Muscle layer of duodenum (tissue), 2 donors: ENCODE data around the gene SRA1.
A peak's percentile ranks its signal among the peaks of the same experiment; 100 is the strongest.

Source experiments
- H3K27ac ChIP-seq: one replicate; pipeline ENCODE4 v1.7.0; 2013; ENCODE audit warnings: mild to moderate bottlenecking, low read length
- H3K27me3 ChIP-seq: one replicate; pipeline ENCODE4 v1.7.0; 2013; ENCODE audit warnings: low read depth, mild to moderate bottlenecking, control low read depth, low read length
- H3K36me3 ChIP-seq, 2 donors: one replicate each; pipeline ENCODE4 v1.7.0; 2013; ENCODE audit warnings: low read length in 2 of 2, control low read depth in 1 of 2, mild to moderate bottlenecking in 1 of 2; ENCODE audit not compliant: insufficient read depth in 2 of 2, control insufficient read depth in 1 of 2
- H3K4me1 ChIP-seq, 2 donors: one replicate each; pipeline ENCODE4 v1.7.0; 2013; ENCODE audit warnings: low read length in 2 of 2, mild to moderate bottlenecking in 2 of 2, control low read depth in 1 of 2, moderate library complexity in 1 of 2; ENCODE audit not compliant: insufficient read depth in 2 of 2, control insufficient read depth in 1 of 2
- H3K4me3 ChIP-seq, 2 donors: one replicate each; pipeline ENCODE4 v1.7.0; 2013; ENCODE audit warnings: low read length in 2 of 2, low read depth in 1 of 2, mild to moderate bottlenecking in 1 of 2
- H3K9me3 ChIP-seq, 2 donors: one replicate each; pipeline ENCODE4 v1.7.0; 2013; ENCODE audit warnings: low read length in 2 of 2, control low read depth in 1 of 2, mild to moderate bottlenecking in 1 of 2; ENCODE audit not compliant: control insufficient read depth in 1 of 2
- donor health status: healthy.

Gene SRA1

DNA sequence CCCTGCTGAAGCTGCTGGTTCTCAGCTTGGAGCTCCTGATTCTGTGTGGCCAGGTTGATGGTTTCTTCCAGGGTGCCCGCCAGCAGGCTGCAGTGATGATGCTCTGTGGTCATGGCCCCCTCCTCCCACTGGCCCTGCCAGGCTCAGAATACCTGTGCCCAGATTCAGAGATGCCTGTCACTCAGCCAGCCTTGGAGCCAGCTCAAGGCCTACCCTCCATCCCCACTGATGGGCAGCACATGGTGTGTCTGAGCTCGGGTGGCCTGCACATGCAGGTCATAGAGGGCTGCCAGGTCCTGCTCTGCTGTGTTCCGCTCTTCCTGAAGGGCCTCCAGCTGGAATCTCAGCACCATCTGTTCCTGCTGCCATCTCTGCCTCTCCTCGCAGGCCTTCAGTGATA lies 12.8 kb upstream of the SRA1 start:
- Histone ChIP-seq H3K4me1 (peaks cover 11 to 56% of the 10 kb centered on the region in 2 donors), H3K27me3 (no peaks in the 10 kb centered on the region), H3K27ac (peak overlapping the region; percentile 84), H3K9me3 (no peaks in the 10 kb centered on the region), H3K36me3 (peaks cover 24 to 32% of the 10 kb centered on the region in 2 donors), H3K4me3 (no peak overlapping the region)

DNA sequence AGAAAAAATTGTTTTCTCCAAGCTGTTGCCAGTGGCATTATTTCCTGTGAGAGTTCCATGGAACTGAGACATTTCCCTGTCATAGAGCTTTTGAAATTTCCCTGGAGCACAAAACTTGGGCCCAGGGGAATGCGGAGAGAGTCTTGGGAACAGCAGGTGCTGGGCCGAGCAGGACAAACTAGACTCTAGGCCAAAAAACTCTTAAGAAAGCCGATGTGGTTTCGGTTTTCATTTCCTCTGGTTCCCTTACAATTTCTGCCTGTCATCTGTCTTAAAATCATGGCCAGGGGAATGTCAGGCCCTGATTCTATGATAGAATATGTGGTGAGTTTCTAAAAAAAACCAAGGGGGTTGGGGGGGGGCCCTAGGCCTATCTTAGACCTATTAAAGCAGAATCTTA lies 11.9 kb upstream of the SRA1 start:
- Histone ChIP-seq H3K9me3 (no peaks in the 10 kb centered on the region), H3K4me1 (peaks cover 11 to 57% of the 10 kb centered on the region in 2 donors), H3K27me3 (no peaks in the 10 kb centered on the region), H3K4me3 (peak overlapping the region in 1 of 2 donors; percentile 30), H3K27ac (peak overlapping the region; percentile 84), H3K36me3 (peaks cover 24 to 32% of the 10 kb centered on the region in 2 donors)

DNA sequence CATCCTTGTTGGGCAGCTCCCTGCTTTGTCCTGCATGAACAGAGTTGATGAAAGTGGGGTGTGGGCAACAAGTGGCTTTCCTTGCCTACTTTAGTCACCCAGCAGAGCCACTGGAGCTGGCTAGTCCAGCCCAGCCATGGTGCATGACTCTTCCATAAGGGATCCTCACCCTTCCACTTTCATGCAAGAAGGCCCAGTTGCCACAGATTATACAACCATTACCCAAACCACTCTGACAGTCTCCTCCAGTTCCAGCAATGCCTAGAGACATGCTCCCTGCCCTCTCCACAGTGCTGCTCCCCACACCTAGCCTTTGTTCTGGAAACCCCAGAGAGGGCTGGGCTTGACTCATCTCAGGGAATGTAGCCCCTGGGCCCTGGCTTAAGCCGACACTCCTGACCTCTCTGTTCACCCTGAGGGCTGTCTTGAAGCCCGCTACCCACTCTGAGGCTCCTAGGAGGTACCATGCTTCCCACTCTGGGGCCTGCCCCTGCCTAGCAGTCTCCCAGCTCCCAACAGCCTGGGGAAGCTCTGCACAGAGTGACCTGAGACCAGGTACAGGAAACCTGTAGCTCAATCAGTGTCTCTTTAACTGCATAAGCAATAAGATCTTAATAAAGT lies 11.3 kb upstream of the SRA1 start:
- Histone ChIP-seq H3K9me3 (no peaks in the 10 kb centered on the region), H3K4me3 (no peak overlapping the region), H3K27me3 (no peaks in the 10 kb centered on the region), H3K36me3 (peaks cover 24 to 32% of the 10 kb centered on the region in 2 donors), H3K27ac (peak overlapping the region; percentile 84), H3K4me1 (peaks cover 14 to 59% of the 10 kb centered on the region in 2 donors)

DNA sequence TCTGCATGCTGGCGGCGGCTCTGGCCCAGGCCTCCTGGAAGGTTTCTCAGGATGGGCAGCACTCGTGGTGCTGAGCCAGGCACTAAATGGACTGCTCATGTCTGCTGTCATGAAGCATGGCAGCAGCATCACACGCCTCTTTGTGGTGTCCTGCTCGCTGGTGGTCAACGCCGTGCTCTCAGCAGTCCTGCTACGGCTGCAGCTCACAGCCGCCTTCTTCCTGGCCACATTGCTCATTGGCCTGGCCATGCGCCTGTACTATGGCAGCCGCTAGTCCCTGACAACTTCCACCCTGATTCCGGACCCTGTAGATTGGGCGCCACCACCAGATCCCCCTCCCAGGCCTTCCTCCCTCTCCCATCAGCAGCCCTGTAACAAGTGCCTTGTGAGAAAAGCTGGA lies 10.6 kb upstream of the SRA1 start:
- H3K9me3 ChIP-seq, result no peaks in the 10 kb centered on the region
- no peak overlapping the region for H3K27ac ChIP-seq
- peaks cover 24 to 32% of the 10 kb centered on the region in 2 donors for H3K36me3 ChIP-seq
- no peaks in the 10 kb centered on the region for H3K27me3 ChIP-seq
- H3K4me1 ChIP-seq, result peaks cover 20 to 65% of the 10 kb centered on the region in 2 donors
- no peak overlapping the region for H3K4me3 ChIP-seq

DNA sequence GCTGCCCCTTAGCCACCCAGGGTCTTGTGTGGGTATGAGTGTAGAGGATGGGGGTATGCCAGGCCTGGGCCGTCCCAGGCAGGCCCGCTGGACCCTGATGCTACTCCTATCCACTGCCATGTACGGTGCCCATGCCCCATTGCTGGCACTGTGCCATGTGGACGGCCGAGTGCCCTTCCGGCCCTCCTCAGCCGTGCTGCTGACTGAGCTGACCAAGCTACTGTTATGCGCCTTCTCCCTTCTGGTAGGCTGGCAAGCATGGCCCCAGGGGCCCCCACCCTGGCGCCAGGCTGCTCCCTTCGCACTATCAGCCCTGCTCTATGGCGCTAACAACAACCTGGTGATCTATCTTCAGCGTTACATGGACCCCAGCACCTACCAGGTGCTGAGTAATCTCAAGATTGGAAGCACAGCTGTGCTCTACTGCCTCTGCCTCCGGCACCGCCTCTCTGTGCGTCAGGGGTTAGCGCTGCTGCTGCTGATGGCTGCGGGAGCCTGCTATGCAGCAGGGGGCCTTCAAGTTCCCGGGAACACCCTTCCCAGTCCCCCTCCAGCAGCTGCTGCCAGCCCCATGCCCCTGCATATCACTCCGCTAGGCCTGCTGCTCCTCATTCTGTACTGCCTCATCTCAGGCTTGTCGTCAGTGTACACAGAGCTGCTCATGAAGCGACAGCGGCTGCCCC lies 10.0 kb upstream of the SRA1 start:
- Histone ChIP-seq H3K4me1 (peaks cover 24 to 70% of the 10 kb centered on the region in 2 donors), H3K27ac (no peak overlapping the region)

DNA sequence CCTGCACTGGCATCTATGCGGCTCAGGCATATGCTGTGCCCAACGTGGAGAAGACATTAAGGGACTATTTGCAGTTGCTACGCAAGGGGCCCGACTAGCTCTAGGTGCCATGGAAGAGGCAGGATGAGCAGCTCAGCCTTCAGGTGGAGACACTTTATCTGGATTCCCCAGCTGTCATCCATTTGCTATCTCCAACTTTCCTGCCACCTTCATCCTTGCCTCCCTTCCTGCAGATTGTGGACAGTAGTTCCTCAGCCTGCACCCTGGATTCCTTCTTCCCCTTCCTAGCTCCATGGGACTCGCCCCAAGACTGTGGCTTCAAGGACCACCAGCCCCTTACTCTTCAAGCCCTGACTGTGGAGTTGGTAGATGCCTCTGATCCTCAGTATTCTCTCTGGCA lies 9.4 kb upstream of the SRA1 start:
- Histone ChIP-seq H3K4me3 (no peak overlapping the region), H3K9me3 (no peaks in the 10 kb centered on the region), H3K36me3 (peaks cover 25 to 35% of the 10 kb centered on the region in 2 donors), H3K4me1 (peaks cover 24 to 76% of the 10 kb centered on the region in 2 donors), H3K27me3 (no peaks in the 10 kb centered on the region), H3K27ac (no peak overlapping the region)

More for the DNA sequence above, 10.0 kb upstream of the SRA1 start:
- Histone ChIP-seq H3K36me3 (peaks cover 24 to 32% of the 10 kb centered on the region in 2 donors), H3K4me3 (no peak overlapping the region), H3K9me3 (no peaks in the 10 kb centered on the region), H3K27me3 (no peaks in the 10 kb centered on the region)

DNA sequence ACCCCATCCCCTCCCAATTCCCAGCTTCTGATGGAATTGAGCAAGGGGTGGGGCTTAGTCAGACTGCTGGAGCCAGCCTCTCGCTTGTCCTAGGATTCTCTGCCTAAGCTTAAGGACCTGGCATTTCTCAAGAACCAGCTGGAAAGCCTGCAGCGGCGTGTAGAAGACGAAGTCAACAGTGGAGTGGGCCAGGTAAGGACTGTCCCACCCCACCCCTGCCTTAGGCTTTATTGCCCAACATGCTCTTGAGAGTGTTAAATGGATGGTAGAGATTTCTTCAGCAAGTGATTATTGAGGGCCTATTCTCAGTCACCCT lies 8.5 kb upstream of the SRA1 start:
- Histone ChIP-seq H3K27me3 (no peaks in the 10 kb centered on the region), H3K36me3 (peaks cover 34 to 43% of the 10 kb centered on the region in 2 donors), H3K4me3 (peak overlapping the region; percentile 66 to 93), H3K9me3 (no peaks in the 10 kb centered on the region), H3K27ac (peak overlapping the region; percentile 98), H3K4me1 (peaks cover 24 to 68% of the 10 kb centered on the region in 2 donors)

DNA sequence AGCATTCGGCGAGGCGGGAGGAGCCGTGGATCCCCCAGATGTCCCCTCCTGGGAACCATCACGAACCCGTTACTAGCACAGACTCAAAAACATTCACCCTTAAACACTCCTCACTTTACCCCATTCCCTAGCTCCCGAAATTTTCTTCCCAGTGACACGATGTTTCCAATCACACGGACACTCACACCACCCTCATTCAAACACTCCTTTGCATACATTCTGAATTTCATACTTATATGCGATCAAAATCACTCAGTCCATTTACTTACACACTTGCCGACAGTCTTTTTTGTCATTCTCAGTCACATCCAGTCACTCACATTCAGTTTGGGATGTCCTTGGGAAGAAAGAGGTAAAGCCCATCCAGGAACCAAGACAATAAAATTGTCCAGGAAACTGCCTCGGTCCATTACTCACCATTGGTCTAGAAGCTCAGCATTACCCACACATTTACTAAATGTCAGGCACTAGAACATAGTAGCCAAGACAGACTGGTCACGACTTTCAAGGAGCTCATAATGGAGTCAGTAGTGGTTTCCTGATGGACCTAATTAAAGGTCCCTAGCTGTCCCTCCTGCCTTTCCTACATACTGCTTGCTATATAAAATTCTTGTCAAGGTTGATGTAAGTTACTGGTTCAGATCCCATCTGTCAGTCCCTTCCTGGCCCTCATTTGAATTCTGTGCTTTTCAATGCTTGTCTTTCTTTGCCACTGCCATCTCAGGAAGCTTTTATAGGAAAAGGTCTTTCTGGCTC lies 7.9 kb upstream of the SRA1 start:
- Histone ChIP-seq H3K27ac (peak overlapping the region; percentile 98), H3K9me3 (no peaks in the 10 kb centered on the region), H3K4me1 (peaks cover 24 to 64% of the 10 kb centered on the region in 2 donors), H3K36me3 (peaks cover 30 to 46% of the 10 kb centered on the region in 2 donors), H3K4me3 (peak overlapping the region; percentile 66 to 93), H3K27me3 (no peaks in the 10 kb centered on the region)

DNA sequence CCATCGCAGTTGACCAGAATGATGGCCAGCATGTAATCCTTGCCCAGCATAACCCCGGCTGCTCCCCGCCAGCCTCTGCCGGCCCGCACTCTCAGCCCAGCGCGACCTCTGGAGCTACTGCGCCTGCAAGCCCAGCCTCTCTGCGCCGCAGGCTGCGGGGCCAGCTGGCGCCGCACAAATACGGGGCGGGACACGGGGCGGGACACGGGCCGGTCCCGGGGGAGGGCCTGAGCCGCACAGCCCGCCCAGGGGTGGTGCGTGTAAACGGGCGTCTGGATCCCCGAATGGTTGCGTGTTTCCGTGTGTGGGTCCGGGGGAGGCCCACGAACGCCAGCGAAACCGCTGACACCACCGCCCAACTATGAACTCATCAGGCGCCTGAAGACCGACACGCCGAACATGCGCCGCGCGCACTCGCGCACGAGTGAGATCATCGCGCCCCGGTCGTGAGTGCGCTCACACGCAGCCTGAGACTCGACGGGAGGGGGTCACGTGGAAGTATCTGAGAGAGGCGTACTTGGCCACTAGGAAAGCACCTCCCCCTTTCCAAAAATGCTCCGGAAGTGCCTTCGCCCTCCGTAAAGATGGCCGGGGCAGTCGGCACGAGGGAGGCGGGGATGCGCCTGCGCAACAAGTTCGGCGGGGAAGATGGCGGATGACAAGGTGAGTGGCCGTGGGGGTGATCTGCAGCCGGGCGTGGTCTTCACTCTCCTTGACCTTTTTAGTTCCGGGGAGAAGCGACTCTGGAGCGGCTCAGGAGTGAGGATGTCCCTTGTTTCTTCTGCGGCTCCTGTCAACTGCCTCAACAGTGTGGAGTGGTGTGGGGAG lies 7.1 kb upstream of the SRA1 start, which contains the start of the genes APBB3 and SLC35A4:
TSS of gene APBB3 (minus strand) at position 403 of the 828 bp plus-strand sequence. CDS start at position 50, 353 bp downstream.
TSS of gene SLC35A4 (plus strand) at position 633 of the 828 bp plus-strand sequence. CDS start 2,342 bp downstream, outside the sequence.
- Histone ChIP-seq H3K4me1 (peaks cover 24 to 58% of the 10 kb centered on the region in 2 donors), H3K9me3 (no peaks in the 10 kb centered on the region)

DNA sequence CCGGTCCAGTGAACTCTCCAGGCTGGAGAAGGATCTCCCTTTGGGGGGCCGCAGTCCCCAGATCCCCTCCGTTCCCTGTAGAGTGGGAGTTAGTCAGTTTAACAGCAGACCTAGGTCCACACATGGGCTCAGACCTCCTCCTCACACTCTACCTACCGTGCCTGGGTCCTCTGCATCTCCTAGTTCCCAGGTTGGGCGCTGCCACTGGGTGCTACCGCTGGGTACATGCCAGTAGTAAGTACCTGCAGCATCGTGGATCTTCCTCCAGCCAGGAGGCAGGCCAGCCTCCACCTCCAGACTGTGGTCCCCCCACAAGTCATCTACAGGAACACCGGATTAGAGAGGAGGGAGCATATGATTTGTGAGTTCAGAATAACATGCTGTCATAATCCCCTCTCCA lies 6.3 kb upstream of the SRA1 start:
- peak overlapping the region; percentile 66 to 93 for H3K4me3 ChIP-seq
- peaks cover 21 to 54% of the 10 kb centered on the region in 2 donors for H3K4me1 ChIP-seq
- H3K27me3 ChIP-seq, result no peaks in the 10 kb centered on the region
- peaks cover 30 to 45% of the 10 kb centered on the region in 2 donors for H3K36me3 ChIP-seq
- peak overlapping the region; percentile 98 for H3K27ac ChIP-seq
- H3K9me3 ChIP-seq, result no peaks in the 10 kb centered on the region

More for the DNA sequence above, 7.1 kb upstream of the SRA1 start, which contains the start of the genes APBB3 and SLC35A4:
- no peaks in the 10 kb centered on the region for H3K27me3 ChIP-seq
- H3K4me3 ChIP-seq, result peak within 1 kb of the TSS; percentile 66 to 93
- peak within 1 kb of the TSS; percentile 98 for H3K27ac ChIP-seq
- peaks cover 30 to 47% of the 10 kb centered on the region in 2 donors for H3K36me3 ChIP-seq
